ENCODE data around the gene CLSTN2. TPM values are rescaled to one million over a fixed set of nuclear protein-coding genes. Genes with fewer than 3 reads are reported as not detected.

The CLSTN2 gene
- total and polyA plus RNA-seq, 2 of the 8 experiments (the other 6 are each of a cell fraction or from before 2014, with no cell fraction given), result 0.39 to 0.52 TPM

DNA sequence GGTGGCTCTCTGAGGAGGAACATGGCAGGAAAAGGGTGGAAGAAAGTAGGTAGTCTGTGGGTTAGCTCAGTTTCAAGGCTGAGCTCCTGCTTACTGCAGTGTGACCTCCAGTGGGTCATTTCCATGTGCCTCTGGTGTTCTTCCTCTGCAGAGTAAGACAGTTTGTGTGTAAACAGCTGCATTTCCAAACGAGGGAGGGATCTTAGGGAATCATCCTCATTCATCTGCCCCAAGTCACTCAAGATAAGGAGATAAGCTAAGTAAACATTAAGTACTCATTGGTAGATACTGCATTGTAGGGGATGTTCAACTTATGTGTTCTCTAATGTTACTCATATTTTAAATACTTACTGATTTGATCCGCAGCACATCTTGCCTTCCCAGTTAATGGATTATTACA lies 83.6 kb downstream of the CLSTN2 start (continued):
- TF ChIP-seq, protein P1, sequence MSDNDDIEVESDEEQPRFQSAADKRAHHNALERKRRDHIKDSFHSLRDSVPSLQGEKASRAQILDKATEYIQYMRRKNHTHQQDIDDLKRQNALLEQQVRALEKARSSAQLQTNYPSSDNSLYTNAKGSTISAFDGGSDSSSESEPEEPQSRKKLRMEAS (IDR thresholded peaks at IDR 0.05), result no peak
- TF ChIP-seq RAD21 (IDR thresholded peaks at IDR 0.05 in 1 of 2, conservative IDR thresholded peaks at IDR 0.05 in 1 of 2; ENCODE audit: low read depth in 2 of 2, low read length in 2 of 2), result no peak
- TF ChIP-seq BRCA1 (IDR thresholded peaks at IDR 0.05; ENCODE audit: low read depth, low read length), result no peak
- TF ChIP-seq GABPA (IDR thresholded peaks at IDR 0.05; ENCODE audit: borderline replicate concordance, insufficient read depth, low read length), result no peak
- no peak for TF ChIP-seq JUN (IDR thresholded peaks at IDR 0.05; ENCODE audit: low read depth, low read length)

Measured in H1 (cell line).